Activated gamma-delta T cell (primary cell): Measurements from ENCODE around the gene BIRC6.
"Not testable (repeated sequence)": the region's sequence is repeated elsewhere in the genome, so short reads cannot be mapped to it uniquely, and the experiment has no call there.

Source experiments
- DNase-seq: peaks from one replicate; lab custom pipeline; 2025; lab: John Stamatoyannopoulos, UW

BIRC6 gene

GRCh38 chr2:32506446-32506845, 149.6 kb downstream of the BIRC6 start:
- no peak for DNase-seq

- no peak for DNase-seq
These were observed 158.1 kb downstream of the BIRC6 start for GRCh38 chr2:32514946-32515345.

- no peak for DNase-seq
These were observed 159.7 kb downstream of the BIRC6 start for GRCh38 chr2:32516567-32516966.

GRCh38 chr2:32522770-32523169, 165.9 kb downstream of the BIRC6 start:
- no peak for DNase-seq

GRCh38 chr2:32523686-32524085, 166.9 kb downstream of the BIRC6 start:
- DNase-seq: no peak

- DNase-seq: no peak
These were observed 175.5 kb downstream of the BIRC6 start for GRCh38 chr2:32532341-32532740.

GRCh38 chr2:32532961-32533360, 176.1 kb downstream of the BIRC6 start:
- DNase-seq: no peak

- DNase-seq: no peak
These were observed 178.0 kb downstream of the BIRC6 start for GRCh38 chr2:32534831-32535230.

- DNase-seq: no peak
These were observed 181.9 kb downstream of the BIRC6 start for GRCh38 chr2:32538735-32539134.

- DNase-seq: not testable (repeated sequence)
These were observed 195.7 kb downstream of the BIRC6 start for GRCh38 chr2:32552483-32552882.

GRCh38 chr2:32553829-32554432, 197.1 kb downstream of the BIRC6 start:
- DNase-seq: no peak

- no peak for DNase-seq
These were observed 201.7 kb downstream of the BIRC6 start for GRCh38 chr2:32558492-32558891.

- DNase-seq: no peak
These were observed 202.3 kb downstream of the BIRC6 start for GRCh38 chr2:32559136-32559535.

GRCh38 chr2:32562906-32563305, 206.1 kb downstream of the BIRC6 start:
- no peak for DNase-seq

- DNase-seq: no peak
These were observed 207.7 kb downstream of the BIRC6 start for GRCh38 chr2:32564417-32565035.

- no peak for DNase-seq
These were observed 209.1 kb downstream of the BIRC6 start for GRCh38 chr2:32565902-32566301.

GRCh38 chr2:32572030-32572429, 215.2 kb downstream of the BIRC6 start:
- DNase-seq: no peak

- no peak for DNase-seq
These were observed 215.9 kb downstream of the BIRC6 start for GRCh38 chr2:32572737-32573136.

- no peak for DNase-seq
These were observed 235.0 kb downstream of the BIRC6 start for GRCh38 chr2:32591669-32592463.

- DNase-seq: no peak
These were observed 237.8 kb downstream of the BIRC6 start for GRCh38 chr2:32594573-32594972.

GRCh38 chr2:32611366-32611765, 254.5 kb downstream of the BIRC6 start:
- no peak for DNase-seq

- no peak for DNase-seq
These were observed 254.9 kb downstream of the BIRC6 start for GRCh38 chr2:32611771-32612170.

- DNase-seq: no peak
These were observed 257.3 kb downstream of the BIRC6 start for GRCh38 chr2:32614084-32614483.
